NCI-H526 treated with DMSO at 0.1 percent for 48 hours (cell line): ENCODE results near the gene METTL21A.

Experiments
- DNase-seq: peaks from one replicate; lab custom pipeline; 2025; lab: John Stamatoyannopoulos, UW

The METTL21A gene

DNA sequence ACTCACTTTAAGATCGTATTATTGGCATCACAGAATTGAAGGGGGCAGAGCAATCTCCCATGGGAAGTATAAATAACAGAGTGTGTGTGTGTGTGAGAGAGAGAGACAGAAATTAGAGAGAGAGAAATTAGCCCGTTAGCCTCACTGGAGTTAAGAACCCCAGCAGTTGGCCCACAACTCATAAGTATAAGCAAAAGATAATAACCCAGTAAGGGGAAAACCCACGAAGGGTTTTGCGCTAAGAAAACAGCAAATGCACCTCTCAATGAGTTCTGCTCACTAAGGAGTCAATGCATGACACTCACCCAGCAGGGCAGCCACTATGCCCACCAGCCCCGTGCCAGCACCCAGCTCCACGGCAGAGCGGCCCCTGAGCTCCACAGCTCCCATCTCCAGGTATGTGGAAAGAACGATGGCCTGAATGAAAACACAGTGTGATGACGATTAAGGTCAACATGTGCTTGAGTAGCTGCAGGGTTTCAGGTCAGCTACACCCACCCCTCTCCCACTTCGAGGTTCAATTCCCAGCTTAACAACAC lies 3.6 kb downstream of the METTL21A start:
- no peak for DNase-seq

DNA sequence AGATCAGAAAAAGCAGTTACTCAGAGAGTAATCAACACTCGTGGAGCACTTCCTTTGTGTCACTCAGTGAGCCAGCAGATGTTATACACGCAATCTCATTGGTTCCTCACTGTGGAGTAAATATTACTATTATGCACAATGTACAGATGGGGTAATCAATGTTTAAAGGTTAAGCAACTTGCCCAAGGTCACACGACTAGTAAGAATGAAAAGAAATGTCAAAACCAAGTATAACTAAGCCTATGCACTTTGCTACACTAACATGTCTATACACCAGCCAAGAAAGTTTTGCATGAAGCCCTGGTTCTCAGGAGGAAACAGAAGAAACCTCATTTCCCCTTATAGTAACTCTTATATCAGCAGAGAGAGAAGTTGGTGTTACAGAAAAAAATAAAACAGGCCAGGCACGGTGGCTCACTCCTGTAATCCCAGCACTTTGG lies 5.4 kb downstream of the METTL21A start:
- no peak for DNase-seq

DNA sequence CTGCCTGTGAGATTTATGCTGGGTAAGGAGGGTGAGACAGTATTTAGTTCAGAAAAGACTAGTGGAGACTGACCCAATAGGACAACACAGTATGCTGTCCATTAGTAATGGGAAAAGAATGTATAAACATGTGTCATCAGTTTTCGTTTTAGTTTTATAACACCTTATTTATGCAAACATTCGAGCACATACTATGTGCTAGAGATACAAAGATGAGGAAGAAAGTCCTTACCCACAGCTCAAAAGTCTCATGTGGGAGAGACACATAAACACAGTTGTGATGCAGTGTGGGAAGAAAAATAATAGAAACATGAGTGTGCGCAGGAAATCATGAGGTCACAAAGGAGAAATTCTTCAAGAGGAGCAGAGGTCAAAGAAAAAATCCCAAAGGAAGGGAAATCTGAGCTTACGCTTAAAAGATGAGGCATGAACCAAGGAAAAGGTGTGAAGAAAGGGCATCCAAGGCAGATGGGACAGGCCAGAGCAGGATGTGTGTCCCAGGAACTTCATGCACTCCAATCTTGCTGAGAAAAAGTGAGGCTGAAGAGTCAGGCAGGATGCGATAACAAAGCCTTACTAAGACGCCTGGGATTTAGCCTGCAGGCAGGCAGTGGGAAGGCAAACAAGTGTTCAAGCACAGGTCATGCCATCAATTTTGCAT lies 8.1 kb downstream of the METTL21A start:
- DNase-seq = no peak

DNA sequence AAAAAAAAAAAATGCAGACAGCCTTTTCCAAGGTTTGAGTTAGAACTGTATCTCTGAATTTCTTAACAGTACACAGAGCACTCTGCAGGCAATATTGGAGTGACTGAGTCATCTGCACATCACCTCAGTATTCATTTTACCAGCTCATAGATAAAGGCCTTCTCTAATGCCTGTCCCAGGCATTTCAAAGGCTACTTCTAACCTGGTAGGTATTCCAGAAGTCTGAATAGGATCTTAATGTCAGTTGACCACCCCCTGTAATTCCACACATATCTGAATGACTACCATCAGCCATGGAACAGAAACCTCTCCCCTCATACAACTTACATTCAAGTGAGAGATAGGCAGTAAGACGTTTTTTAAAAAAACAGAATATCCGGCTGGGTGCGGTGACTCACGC lies 9.0 kb downstream of the METTL21A start:
- DNase-seq = no peak

DNA sequence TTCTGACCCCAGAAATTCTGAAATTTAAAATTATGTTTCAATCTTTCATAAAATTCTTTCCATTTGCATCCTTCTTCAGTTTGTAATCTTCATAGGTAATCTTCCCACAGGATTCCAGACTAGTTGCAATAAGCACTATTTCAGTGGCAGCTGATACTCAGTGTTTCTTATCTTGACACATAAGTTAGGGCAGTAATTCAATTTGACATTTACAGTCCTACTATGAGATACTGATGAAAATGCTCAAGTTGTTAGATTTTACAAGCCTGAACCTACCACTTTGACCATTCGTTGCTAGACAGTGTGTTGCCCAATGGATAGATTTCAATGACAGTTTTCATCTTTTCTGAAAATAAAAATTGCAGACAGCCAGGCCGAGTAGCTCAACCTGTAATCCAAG lies 10.4 kb downstream of the METTL21A start:
- no peak for DNase-seq

DNA sequence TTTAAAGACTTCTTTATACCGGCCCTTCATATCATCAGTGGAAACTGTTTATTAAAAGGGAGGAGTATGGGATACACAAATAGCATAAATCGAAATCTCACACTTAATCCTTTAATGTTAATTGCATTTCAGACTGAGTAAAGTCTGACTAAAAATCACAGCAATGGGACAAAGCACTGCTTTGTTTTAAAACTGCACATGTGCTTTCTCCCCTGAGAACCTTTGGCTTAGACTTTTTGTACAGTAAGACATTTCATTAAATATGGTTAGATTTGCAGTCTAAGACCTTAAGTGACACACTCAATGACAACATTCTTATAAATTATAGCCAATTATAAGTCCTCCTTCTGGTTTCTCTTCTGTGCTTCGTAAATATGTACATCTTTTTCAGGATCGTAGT lies 12.5 kb downstream of the METTL21A start:
- DNase-seq = no peak

DNA sequence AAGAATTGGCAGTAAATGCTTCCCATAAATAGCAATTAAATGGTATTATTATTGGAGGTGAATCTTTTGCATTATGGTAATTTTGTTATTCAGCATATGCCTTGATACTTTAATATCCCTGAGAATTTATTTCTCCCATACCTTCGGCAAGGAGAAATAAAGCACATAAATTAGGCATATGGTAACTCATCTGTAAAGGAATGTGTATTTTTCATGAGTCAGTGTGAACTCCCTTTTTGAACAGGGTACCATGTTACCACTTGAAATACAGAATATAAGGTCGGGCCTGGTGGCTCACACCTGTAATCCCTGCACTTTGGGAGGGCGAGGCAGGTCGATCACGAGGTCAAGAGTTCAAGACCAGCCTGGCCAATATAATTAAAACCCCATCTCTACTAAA lies 18.4 kb downstream of the METTL21A start:
- DNase-seq = no peak

DNA sequence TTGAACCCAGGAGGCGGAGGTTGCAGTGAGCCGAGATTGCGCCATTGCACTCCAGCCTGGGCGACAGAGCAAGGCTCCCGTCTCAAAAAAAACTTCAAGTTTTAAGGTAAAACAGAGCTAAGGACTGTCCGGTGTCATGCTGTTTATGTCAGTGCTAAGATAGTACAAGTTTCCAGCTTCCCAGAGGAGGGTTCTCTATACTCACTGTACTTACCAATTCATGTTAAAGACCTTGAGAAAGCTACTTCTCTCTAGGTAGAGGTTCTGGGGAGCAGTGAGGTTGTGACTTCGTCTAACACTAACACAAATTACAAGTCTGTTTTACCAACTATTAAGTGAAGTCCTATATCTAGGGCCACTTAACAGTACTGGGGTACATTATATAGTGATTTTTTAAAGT lies 18.8 kb downstream of the METTL21A start:
- DNase-seq = no peak

DNA sequence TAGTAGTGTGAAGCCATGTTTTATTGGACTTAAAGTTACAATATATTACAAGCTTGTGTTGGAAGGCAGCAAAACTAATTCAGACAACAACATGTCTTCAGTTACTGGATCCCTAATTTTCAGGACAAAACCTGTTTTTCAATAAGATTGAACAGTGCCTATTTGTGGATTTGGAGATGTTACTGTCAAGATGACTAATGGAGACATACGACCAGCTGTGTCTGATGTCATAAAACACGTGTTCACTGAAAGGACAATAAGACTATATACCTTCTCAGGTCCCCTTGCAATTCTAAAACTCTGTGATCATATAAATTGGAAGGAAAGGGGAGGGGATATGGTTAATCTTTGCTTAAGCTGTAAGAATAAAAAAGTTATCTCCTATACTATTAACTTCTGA lies 21.7 kb downstream of the METTL21A start:
- no peak for DNase-seq

DNA sequence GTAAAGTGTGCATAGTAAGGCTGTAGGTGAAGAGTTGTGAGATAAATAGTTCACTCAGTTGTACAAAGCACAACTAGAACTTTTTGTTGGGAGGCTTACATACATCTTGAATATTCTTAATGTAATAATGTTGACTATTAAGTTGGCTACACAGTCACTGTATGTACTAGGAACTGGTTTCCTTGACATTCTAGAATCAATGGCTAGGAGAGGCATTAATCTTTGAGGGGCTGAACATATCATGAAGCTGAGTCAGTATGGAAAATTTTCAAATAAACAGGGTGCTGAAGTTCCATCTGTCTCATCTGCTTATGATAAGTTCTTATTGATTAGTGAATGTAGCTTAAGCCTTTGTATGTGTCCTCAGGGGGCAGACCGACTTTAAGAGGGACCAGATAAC lies 23.4 kb downstream of the METTL21A start:
- no peak for DNase-seq

DNA sequence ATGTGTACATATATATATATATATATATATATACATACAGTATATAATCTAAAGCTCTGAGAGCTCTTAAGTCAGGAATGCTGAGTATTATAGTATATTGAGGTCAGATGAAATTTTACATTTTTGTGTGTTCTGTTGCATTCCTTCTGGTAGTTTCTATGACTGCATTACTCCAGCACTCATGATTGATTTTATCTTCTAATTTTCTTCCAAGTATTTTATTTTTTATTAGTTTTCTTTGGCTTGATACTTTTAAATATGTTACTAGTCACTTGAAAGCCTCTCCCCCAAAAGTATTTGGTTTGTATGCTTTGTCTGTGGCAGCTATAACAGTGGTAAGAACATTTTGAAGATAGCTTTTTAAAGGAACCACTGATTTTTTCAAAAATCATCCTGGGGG lies 25.0 kb downstream of the METTL21A start:
- DNase-seq = no peak

DNA sequence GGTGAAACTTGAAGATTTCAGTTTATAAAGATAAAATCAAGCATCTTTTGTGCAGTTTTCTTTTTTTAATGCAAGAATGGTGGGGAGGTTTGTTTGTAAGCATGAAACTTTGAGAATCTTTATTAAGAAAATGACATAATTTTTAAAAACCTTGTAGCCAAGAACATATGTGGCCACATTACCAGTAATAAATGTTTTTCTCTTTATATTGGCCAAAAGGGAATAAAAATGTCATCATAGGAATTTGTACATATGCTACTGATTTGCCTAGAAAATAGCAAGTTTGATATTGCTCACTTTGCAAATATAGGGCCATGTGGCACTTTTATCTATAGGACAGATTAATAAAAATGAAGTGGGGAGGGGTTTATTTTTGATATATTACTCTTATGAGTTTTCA lies 25.6 kb downstream of the METTL21A start:
- no peak for DNase-seq

DNA sequence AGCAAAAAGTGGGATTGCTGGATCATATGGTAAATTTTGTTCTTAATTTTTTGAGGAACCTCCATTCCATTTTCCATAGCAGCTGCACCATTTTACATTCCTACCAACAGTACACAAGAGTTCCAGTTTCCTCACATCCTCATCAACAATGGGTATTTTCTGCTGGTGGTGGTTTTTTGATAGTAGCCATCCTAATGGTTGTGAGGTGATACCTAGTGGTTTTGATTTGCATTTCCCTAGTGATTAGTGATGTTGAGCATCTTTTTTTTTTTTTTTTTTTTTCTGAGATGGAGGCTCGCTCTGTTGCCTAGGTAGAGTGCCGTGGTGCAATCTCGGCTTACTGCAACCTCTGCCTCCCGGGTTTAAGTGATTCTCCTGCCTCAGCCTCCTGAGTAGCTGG lies 30.5 kb downstream of the METTL21A start:
- no peak for DNase-seq

DNA sequence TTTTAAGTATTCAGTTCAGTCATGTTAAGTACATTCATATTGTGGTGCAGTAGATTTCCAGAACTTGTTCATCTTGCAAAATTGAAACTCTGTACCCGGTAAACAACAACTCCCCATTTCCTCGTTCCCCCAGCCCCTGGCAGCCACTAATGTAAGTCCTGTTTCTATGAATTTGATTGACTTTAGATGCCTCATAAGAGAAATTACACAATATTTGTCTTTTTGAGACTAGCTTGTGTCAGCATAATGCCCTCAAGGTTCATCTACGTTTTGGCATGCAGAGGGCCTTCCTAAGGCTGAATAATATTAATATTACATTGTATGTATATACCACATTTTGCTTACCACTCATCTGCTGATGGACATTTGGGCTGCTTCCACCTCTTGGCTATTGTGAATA lies 30.9 kb downstream of the METTL21A start:
- no peak for DNase-seq

DNA sequence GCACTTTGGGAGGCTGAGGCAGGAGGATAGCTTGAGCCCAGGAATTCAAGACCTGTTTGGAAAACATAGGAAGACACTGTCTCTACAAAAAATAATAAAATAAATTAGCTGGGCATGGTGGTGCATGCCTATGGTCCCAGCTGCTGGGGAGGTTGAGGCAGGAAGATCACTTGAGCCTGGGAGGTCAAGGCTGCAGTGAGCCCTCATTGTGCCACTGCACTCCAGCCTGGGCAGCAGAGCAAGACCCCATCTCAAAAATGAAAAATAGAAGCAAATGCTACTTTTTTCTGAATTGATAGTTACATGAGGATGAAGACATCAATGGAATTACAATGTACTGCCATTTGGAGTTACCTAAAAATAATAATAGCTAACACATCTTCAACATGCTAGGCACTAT lies 31.9 kb downstream of the METTL21A start:
- no peak for DNase-seq

DNA sequence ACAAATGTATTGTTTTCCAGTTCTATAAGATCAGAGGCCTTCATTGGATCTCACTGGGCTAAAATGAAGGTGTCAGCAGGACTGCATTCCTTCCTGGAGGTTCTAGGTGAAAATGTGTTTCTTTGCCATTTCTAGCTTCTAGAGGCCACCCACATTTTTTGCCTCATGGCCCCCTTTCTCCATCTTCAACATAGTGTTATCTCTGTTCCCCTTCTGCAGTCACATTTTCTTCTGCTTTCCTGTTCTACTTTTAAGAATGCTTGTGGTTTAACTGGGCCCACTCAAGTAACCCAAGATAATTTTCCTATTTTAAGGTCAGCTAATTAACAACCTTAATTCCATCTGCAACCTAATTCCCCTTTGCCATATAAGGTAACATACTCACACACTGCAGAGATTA lies 36.1 kb downstream of the METTL21A start:
- DNase-seq = no peak

DNA sequence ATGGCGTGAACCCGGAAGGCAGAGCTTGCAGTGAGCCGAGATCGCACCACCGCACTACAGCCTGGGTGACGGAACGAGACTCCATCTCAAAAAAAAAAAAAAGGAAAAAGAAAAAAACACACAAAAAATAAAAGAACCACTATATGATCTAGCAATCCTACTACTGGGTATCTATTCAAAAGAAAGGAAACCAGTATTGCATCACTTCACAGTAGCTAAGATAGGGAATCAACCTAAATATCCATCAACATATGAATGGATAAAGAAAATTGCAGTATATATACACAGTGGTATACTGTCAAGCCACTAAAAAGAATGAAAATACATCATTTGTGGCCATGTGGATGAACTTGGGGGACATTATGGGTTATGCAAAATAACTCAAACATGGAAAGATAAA lies 37.9 kb downstream of the METTL21A start:
- DNase-seq = no peak

DNA sequence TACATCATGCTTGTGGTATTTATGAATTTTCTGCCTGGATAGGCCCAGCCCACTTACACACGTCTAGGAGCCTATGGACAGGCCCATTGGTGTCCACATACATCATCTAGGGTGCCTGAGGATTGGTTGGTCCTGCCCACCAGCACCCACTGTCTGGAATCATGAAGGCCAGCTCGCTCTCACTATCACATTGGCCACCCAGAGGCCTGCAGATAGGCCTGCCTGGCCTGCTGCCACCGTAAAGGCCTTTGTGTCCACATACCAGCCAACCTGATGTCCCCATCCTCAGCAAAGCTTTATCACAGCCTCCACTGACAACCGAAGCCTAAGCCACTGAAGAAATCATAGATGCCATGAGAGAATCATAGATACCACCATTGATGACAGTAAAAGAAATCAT lies 40.2 kb downstream of the METTL21A start:
- DNase-seq = no peak

DNA sequence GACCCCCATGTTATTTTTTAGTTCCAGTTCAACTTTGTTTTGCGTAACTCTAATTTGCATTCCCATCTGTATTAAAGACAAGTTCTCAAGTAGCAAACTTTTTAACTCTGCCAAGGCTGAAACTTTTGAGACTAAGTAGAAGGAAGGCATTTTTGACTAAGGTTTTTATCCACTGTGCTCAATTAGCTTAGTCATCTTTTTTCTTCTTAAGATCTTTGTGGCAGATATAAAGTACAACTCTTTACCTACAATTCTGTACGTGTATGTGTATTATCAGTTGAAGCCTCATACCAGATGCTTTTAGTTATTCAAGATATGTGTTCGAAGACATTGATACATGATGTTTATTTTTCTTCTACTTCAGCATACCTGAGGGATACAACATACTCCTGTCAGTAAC lies 53.8 kb downstream of the METTL21A start:
- DNase-seq = no peak

DNA sequence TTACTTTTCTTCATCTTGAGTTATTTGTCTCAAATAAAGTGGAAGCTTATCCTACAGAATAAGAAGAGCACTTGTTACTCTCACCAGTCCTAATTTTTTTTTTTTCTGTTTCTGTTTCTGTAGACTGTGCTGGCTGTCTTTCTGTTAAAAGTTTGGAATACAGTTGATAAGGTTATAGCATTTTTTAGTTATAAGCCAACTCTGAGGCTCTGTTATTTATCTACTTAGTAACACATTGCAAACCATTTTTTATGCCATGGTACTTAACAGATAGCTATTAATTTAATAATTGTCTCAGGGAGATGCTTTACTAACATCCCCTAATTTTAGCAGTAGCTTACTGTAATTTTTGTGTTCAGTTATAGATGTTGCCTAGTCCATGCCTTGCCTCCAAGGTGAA lies 57.5 kb downstream of the METTL21A start:
- no peak for DNase-seq

DNA sequence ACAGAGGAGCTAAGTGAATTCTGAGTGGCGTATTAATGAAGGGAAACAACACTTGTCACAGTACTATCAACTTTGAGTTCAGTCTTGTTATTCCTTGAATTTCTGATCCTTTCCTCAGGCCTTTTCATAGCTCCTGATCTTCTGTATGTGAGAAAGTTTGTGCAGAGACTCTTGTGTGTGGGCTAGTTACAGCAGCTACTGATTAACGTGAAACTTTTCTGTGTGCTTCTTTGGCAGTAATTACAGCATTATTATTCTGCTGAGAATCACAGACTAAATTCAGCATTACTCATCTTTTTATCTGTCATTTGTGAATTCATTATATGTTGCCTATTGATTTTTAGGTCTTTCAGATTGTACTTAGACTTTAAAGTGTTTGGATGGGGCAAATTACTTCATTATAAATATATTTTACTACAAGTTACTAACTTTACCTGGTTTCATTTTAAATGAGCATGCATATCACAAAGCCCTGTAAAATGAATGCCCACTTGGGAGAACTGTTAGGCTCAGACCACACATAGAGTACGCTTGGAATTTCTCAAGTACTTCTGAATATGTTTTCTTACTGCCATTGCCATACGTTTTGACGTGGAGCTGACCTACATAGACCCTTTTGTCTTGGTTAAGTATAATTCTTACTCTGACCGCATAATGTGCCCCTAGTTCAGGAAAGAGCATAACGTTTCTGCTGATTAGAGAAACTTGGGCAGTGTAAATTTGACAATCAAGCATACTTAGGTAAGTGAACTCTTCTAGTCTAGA lies 59.3 kb downstream of the METTL21A start:
- no peak for DNase-seq
